SK-N-MC (cell line): ENCODE results near the gene EMP3.
A peak's percentile ranks its signal among the peaks of the same experiment; 100 is the strongest.

Experiments
- DNase-seq: peaks from one replicate; pipeline ENCODE4 v3.0.0-alpha.2; 2011; ENCODE audit warnings: low read depth, low spot score
- H3K27ac ChIP-seq: fragments of 200-600 bp; sonication (generic); 2 replicates; pipeline ENCODE4 v1.5.1; 2016; ENCODE audit warnings: mixed run types
- H3K36me3 ChIP-seq: fragments of 200-600 bp; sonication (generic); 2 replicates; pipeline ENCODE4 v1.6.1; 2017; ENCODE audit warnings: antibody characterized with exemption, low read length, mixed read lengths; ENCODE audit not compliant: insufficient read depth
- H3K4me3 ChIP-seq: fragments of 200-600 bp; sonication (generic); 2 replicates; pipeline ENCODE4 v1.5.1; 2016
- H3K9ac ChIP-seq: fragments of 200-600 bp; sonication (generic); 2 replicates; pipeline ENCODE4 v1.8.0; 2017; ENCODE audit warnings: mixed run types, mixed read lengths; ENCODE audit not compliant: insufficient read length
- H3K9me3 ChIP-seq: fragments of 200-600 bp; sonication (generic); 2 replicates; pipeline ENCODE4 v1.6.1; 2017; ENCODE audit warnings: low read depth, mild to moderate bottlenecking, antibody characterized with exemption, low read length, moderate library complexity, mixed read lengths
- EZH2 ChIP-seq: fragments of 200-600 bp; sonication (generic); IDR thresholded peaks from one replicate; pipeline ENCODE4 v1.6.1; 2017; ENCODE audit warnings: antibody characterized with exemption
- FOXP2 ChIP-seq: optimal IDR thresholded peaks from 2 replicates; pipeline ENCODE3; 2011; ENCODE audit warnings: mild to moderate bottlenecking, moderate library complexity; ENCODE audit not compliant: insufficient read depth; ENCODE audit errors: extremely low read length, control extremely low read depth
- POLR2AphosphoS5 ChIP-seq: IDR thresholded peaks from 2 replicates; pipeline ENCODE4 v1.6.1; 2012; ENCODE audit warnings: mild to moderate bottlenecking, low read depth, low read length, borderline replicate concordance

Gene EMP3

DNA sequence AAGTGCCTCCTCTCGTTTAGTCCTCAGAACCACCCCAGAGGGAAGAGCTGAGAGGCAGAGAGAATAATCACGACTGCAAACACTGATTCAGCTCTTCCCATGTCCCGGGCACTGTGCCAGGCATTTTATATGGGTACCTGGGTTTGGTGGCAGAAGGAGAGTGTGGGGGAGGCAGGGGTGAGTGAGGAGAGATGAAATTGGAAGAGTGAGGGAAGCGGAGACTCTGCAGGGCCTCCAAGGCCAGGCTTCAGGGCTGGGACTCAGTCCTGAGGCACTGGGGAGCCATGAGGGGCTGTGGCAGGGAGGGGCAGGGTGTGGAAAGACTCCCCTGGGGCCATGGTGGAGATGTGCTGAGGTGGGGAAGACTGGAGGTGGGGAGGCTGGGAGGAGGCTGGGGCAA lies 47.6 kb downstream of the EMP3 start:
- peak overlapping the region; percentile 91 for H3K27ac ChIP-seq
- H3K9me3 ChIP-seq: no peaks in the 10 kb centered on the region
- no peaks in the 10 kb centered on the region for H3K36me3 ChIP-seq
- peak overlapping the region; percentile 34 for H3K9ac ChIP-seq
- H3K4me3 ChIP-seq: peak overlapping the region; percentile 51
- TF ChIP-seq EZH2: no peak
- TF ChIP-seq POLR2AphosphoS5: peak; percentile 53; the same call in 1 of the 2 replicates
- DNase-seq: peak; percentile 78

DNA sequence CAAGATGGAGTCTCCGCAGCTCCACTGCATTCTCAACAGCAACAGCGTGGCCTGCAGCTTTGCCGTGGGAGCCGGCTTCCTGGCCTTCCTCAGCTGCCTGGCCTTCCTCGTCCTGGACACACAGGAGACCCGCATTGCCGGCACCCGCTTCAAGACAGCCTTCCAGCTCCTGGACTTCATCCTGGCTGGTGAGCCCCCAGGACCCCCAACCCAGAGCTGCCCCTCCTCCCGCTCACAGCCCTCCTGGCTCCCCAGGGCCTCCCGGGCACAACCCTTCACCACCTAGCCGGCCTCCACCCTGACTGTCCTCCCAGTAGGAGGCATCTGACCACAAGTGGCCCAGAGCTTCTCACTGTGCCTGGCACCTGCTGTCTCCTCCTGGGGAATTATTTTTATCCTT lies 48.2 kb downstream of the EMP3 start:
- Histone ChIP-seq H3K36me3 (no peaks in the 10 kb centered on the region), H3K9me3 (no peaks in the 10 kb centered on the region), H3K27ac (no peak overlapping the region; the same call in 1 of the 2 replicates), H3K4me3 (no peak overlapping the region), H3K9ac (no peak overlapping the region)
- no peak for DNase-seq
- no peak for TF ChIP-seq FOXP2
- TF ChIP-seq POLR2AphosphoS5: no peak
- TF ChIP-seq EZH2: no peak

DNA sequence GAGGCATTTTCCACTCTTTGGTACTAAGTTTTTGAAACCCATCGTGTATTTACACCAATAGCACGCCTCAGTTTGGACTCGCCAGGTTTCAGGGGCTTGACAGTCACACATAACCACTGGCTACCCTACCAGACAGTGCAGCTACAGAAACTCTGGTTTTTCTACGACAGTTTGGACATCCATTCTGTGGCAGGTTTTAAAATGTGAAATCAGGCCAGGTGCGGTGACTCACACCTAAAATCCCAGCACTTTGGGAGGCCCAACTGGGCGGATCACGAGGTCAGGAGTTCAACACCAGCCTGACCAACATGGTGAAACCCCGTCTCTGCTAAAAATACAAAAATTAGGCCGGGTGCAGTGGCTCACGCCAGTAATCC lies 52.8 kb downstream of the EMP3 start:
- TF ChIP-seq EZH2: no peak
- no peak for TF ChIP-seq FOXP2
- TF ChIP-seq POLR2AphosphoS5: no peak
- Histone ChIP-seq H3K36me3 (peaks cover 19% of the 10 kb centered on the region; the same call in 1 of the 2 replicates), H3K4me3 (no peak overlapping the region), H3K9ac (no peak overlapping the region), H3K27ac (0 out of 2 replicates have a peak overlapping the region, but pooled peaks have one; percentile 36), H3K9me3 (no peaks in the 10 kb centered on the region)
- no peak for DNase-seq

DNA sequence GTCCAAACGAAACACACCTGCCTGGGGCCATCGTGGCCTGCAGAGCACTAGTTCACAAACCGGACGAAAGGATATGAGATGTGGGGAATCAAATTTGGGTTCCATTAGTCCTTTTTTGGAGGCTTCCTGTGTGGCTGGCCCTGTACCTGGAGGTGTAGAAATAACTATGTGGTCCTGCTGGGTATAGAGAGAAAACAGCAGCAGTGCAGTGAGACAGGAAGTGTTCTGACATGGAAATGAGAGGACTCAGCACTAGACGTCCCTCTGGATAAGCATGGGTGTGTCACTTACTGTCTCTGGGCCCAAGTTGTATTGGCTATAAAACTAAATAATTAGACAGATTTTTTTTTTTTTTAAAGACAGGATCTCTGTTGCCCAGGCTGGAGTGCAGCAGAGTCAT lies 53.7 kb downstream of the EMP3 start:
- Histone ChIP-seq H3K27ac (peak overlapping the region; percentile 78), H3K9me3 (no peaks in the 10 kb centered on the region), H3K9ac (no peak overlapping the region), H3K4me3 (no peak overlapping the region), H3K36me3 (peaks cover 26% of the 10 kb centered on the region)
- no peak for DNase-seq
- TF ChIP-seq POLR2AphosphoS5: no peak
- no peak for TF ChIP-seq EZH2
- no peak for TF ChIP-seq FOXP2
